Stimulated activated effector memory CD8-positive, alpha-beta T cell treated with anti-CD3 and anti-CD28 coated beads, Interleukin-12 subunit alpha, Interleukin-12 subunit beta, amount 100 ng/mL, for 72 hours (primary cell): ENCODE measurements around the gene UGGT1.

Experiments
- ATAC-seq: fragments of 150-1000 bp; cut with Tn5 transposase; 2 replicates; pipeline ENCODE4 v1.10.0; 2021
- DNase-seq, 2 donors: peaks; one replicate each; pipeline ENCODE4 v3.0.0; 2021 to 2022; ENCODE audit warnings: low spot score in 2 of 2
- H3K27ac Mint-ChIP-seq: one replicate; pipeline ENCODE4 v1.8.0; 2022; ENCODE audit warnings: mild to moderate bottlenecking, mixed read lengths
- H3K36me3 Mint-ChIP-seq: one replicate; pipeline ENCODE4 v1.8.0; 2022; ENCODE audit warnings: mild to moderate bottlenecking, mixed read lengths
- H3K4me1 Mint-ChIP-seq: one replicate; pipeline ENCODE4 v1.8.0; 2022; ENCODE audit warnings: mixed read lengths
- H3K4me3 Mint-ChIP-seq: one replicate; pipeline ENCODE4 v1.8.0; 2022; ENCODE audit warnings: mild to moderate bottlenecking, mixed read lengths
- H3K9me3 Mint-ChIP-seq: one replicate; pipeline ENCODE4 v1.8.0; 2022; ENCODE audit warnings: mixed read lengths

Gene UGGT1

GRCh38 chr2:128178149-128178649 lies 87.2 kb downstream of the UGGT1 start:
- DNase-seq, result no peak
- ATAC-seq, result no peak
- no peaks in the 10 kb centered on the region for H3K4me1 Mint-ChIP-seq
- H3K4me3 Mint-ChIP-seq, result no peak overlapping the region
- H3K9me3 Mint-ChIP-seq, result no peaks in the 10 kb centered on the region
- peaks cover 100% of the 10 kb centered on the region for H3K36me3 Mint-ChIP-seq
- peak overlapping the region; percentile 41 for H3K27ac Mint-ChIP-seq

GRCh38 chr2:128178650-128179460 lies 87.9 kb downstream of the UGGT1 start:
- peaks cover 100% of the 10 kb centered on the region for H3K36me3 Mint-ChIP-seq
- peak overlapping the region; percentile 41 for H3K27ac Mint-ChIP-seq
- H3K4me1 Mint-ChIP-seq, result no peaks in the 10 kb centered on the region
- no peak overlapping the region for H3K4me3 Mint-ChIP-seq
- peak; percentile 77 for ATAC-seq
- no peaks in the 10 kb centered on the region for H3K9me3 Mint-ChIP-seq
- peak in 1 of 2 donors; percentile 10 for DNase-seq

GRCh38 chr2:128179461-128179755 lies 88.4 kb downstream of the UGGT1 start:
- no peaks in the 10 kb centered on the region for H3K4me1 Mint-ChIP-seq
- DNase-seq (no peak), ATAC-seq (no peak)
- peak overlapping the region; percentile 41 for H3K27ac Mint-ChIP-seq
- H3K36me3 Mint-ChIP-seq, result peaks cover 99% of the 10 kb centered on the region
- H3K4me3 Mint-ChIP-seq, result no peak overlapping the region
- no peaks in the 10 kb centered on the region for H3K9me3 Mint-ChIP-seq

- H3K4me3 Mint-ChIP-seq, result no peak overlapping the region
- DNase-seq (no peak), ATAC-seq (no peak)
- H3K4me1 Mint-ChIP-seq, result no peaks in the 10 kb centered on the region
- no peaks in the 10 kb centered on the region for H3K9me3 Mint-ChIP-seq
- no peak overlapping the region for H3K27ac Mint-ChIP-seq
- H3K36me3 Mint-ChIP-seq, result peaks cover 99% of the 10 kb centered on the region
These were observed 89.0 kb downstream of the UGGT1 start for GRCh38 chr2:128180031-128180430.

- H3K4me1 Mint-ChIP-seq, result no peaks in the 10 kb centered on the region
- DNase-seq, result no peak
- H3K4me3 Mint-ChIP-seq, result no peak overlapping the region
- no peaks in the 10 kb centered on the region for H3K9me3 Mint-ChIP-seq
- no peak for ATAC-seq
- H3K27ac Mint-ChIP-seq, result no peak overlapping the region
- peaks cover 99% of the 10 kb centered on the region for H3K36me3 Mint-ChIP-seq
These were observed 94.6 kb downstream of the UGGT1 start for GRCh38 chr2:128185576-128185975.

GRCh38 chr2:128187032-128187654 lies 96.1 kb downstream of the UGGT1 start:
- H3K36me3 Mint-ChIP-seq, result peaks cover 99% of the 10 kb centered on the region
- no peak overlapping the region for H3K4me3 Mint-ChIP-seq
- peak overlapping the region; percentile 68 for H3K27ac Mint-ChIP-seq
- ATAC-seq, result no peak
- no peak for DNase-seq
- no peaks in the 10 kb centered on the region for H3K4me1 Mint-ChIP-seq
- no peaks in the 10 kb centered on the region for H3K9me3 Mint-ChIP-seq

- DNase-seq, result no peak
- no peak for ATAC-seq
These were observed 104.5 kb downstream of the UGGT1 start for GRCh38 chr2:128195435-128195984.

GRCh38 chr2:128196026-128196425 lies 105.0 kb downstream of the UGGT1 start:
- Mint-ChIP-seq H3K27ac (peak overlapping the region; percentile 6), H3K36me3 (peaks cover 41% of the 10 kb centered on the region), H3K4me1 (peaks cover 15% of the 10 kb centered on the region), H3K9me3 (no peaks in the 10 kb centered on the region), H3K4me3 (no peak overlapping the region)
- ATAC-seq, result no peak
- no peak for DNase-seq

More at GRCh38 chr2:128195435-128195984, 104.5 kb downstream of the UGGT1 start:
- Mint-ChIP-seq H3K4me3 (no peak overlapping the region), H3K4me1 (peaks cover 15% of the 10 kb centered on the region), H3K27ac (peak overlapping the region; percentile 6), H3K36me3 (peaks cover 46% of the 10 kb centered on the region), H3K9me3 (no peaks in the 10 kb centered on the region)

- ATAC-seq (no peak), DNase-seq (no peak)
- Mint-ChIP-seq H3K27ac (peak overlapping the region; percentile 6), H3K36me3 (peaks cover 36% of the 10 kb centered on the region), H3K4me1 (peaks cover 15% of the 10 kb centered on the region), H3K9me3 (no peaks in the 10 kb centered on the region), H3K4me3 (no peak overlapping the region)
These were observed 105.5 kb downstream of the UGGT1 start for GRCh38 chr2:128196471-128196931.

- H3K4me1 Mint-ChIP-seq, result peaks cover 15% of the 10 kb centered on the region
- DNase-seq, result no peak
- H3K4me3 Mint-ChIP-seq, result no peak overlapping the region
- H3K9me3 Mint-ChIP-seq, result no peaks in the 10 kb centered on the region
- peaks cover 30% of the 10 kb centered on the region for H3K36me3 Mint-ChIP-seq
- no peak for ATAC-seq
- H3K27ac Mint-ChIP-seq, result no peak overlapping the region
These were observed 106.1 kb downstream of the UGGT1 start for GRCh38 chr2:128197059-128197458.

- H3K4me3 Mint-ChIP-seq, result no peak overlapping the region
- peaks cover 15% of the 10 kb centered on the region for H3K36me3 Mint-ChIP-seq
- no peaks in the 10 kb centered on the region for H3K9me3 Mint-ChIP-seq
- H3K4me1 Mint-ChIP-seq, result peaks cover 15% of the 10 kb centered on the region
- no peak overlapping the region for H3K27ac Mint-ChIP-seq
- DNase-seq (no peak), ATAC-seq (no peak)
These were observed 107.7 kb downstream of the UGGT1 start for GRCh38 chr2:128198656-128199055.

GRCh38 chr2:128199141-128199540 lies 108.1 kb downstream of the UGGT1 start:
- H3K9me3 Mint-ChIP-seq, result no peaks in the 10 kb centered on the region
- no peak overlapping the region for H3K4me3 Mint-ChIP-seq
- no peak for DNase-seq
- no peak for ATAC-seq
- no peak overlapping the region for H3K27ac Mint-ChIP-seq
- peaks cover 15% of the 10 kb centered on the region for H3K4me1 Mint-ChIP-seq
- peaks cover 10% of the 10 kb centered on the region for H3K36me3 Mint-ChIP-seq

- Mint-ChIP-seq H3K27ac (no peak overlapping the region), H3K36me3 (no peaks in the 10 kb centered on the region), H3K4me1 (no peaks in the 10 kb centered on the region), H3K4me3 (no peak overlapping the region), H3K9me3 (no peaks in the 10 kb centered on the region)
- no peak for ATAC-seq
- no peak for DNase-seq
These were observed 111.8 kb downstream of the UGGT1 start for GRCh38 chr2:128202791-128203190.

- H3K36me3 Mint-ChIP-seq, result no peaks in the 10 kb centered on the region
- H3K4me3 Mint-ChIP-seq, result no peak overlapping the region
- no peaks in the 10 kb centered on the region for H3K4me1 Mint-ChIP-seq
- DNase-seq (no peak), ATAC-seq (no peak)
- no peak overlapping the region for H3K27ac Mint-ChIP-seq
- no peaks in the 10 kb centered on the region for H3K9me3 Mint-ChIP-seq
These were observed 115.2 kb downstream of the UGGT1 start for GRCh38 chr2:128206245-128206644.

- ATAC-seq (no peak), DNase-seq (no peak)
- Mint-ChIP-seq H3K9me3 (no peaks in the 10 kb centered on the region), H3K36me3 (no peaks in the 10 kb centered on the region), H3K27ac (no peak overlapping the region), H3K4me1 (no peaks in the 10 kb centered on the region), H3K4me3 (no peak overlapping the region)
These were observed 117.0 kb downstream of the UGGT1 start for GRCh38 chr2:128208023-128208422.
